Upper lobe of left lung (tissue), 6 donors: Measurements from ENCODE around the gene NBR1. TPM values are rescaled to one million over a fixed set of nuclear protein-coding genes. Genes with fewer than 3 reads are reported as not detected.
"Not testable (repeated sequence)": the region's sequence is repeated elsewhere in the genome, so short reads cannot be mapped to it uniquely, and the experiment has no call there.

Source experiments
- ATAC-seq, 2 donors: fragments of 200-7000 bp; cut with Tn5 transposase; one replicate each; pipeline ENCODE4 v1.9.1; 2022; ENCODE audit warnings: mild to moderate bottlenecking in 2 of 2, moderate library complexity in 2 of 2; ENCODE audit not compliant: low FRiP score in 2 of 2
- DNase-seq, 2 donors: peaks; one replicate each; pipeline ENCODE4 v3.0.0-alpha.2; 2019 to 2020
- H3K27ac ChIP-seq, 4 donors: fragments of 200-600 bp; sonication (generic); one replicate each; pipeline ENCODE4 v1.5.1; 2016 to 2019
- H3K27me3 ChIP-seq, 4 donors: fragments of 200-600 bp; sonication (generic); one replicate each; pipeline ENCODE4 v1.5.1; 2017 to 2019
- H3K36me3 ChIP-seq, 4 donors: fragments of 200-600 bp; sonication (generic); one replicate each; pipeline ENCODE4 v1.5.1; 2016 to 2019
- H3K4me1 ChIP-seq, 4 donors: fragments of 200-600 bp; sonication (generic); one replicate each; pipeline ENCODE4 v1.5.1; 2018 to 2019
- H3K4me3 ChIP-seq, 4 donors: fragments of 200-600 bp; sonication (generic); one replicate each; pipeline ENCODE4 v1.5.1; 2017 to 2019; ENCODE audit warnings: mild to moderate bottlenecking in 2 of 4, moderate library complexity in 1 of 4
- H3K9me3 ChIP-seq, 4 donors: fragments of 200-600 bp; sonication (generic); one replicate each; pipeline ENCODE4 v1.5.1; 2018 to 2019
- CTCF ChIP-seq, 6 experiments: fragments of 450-650 bp in 4 of 6; fragments of 200-600 bp in 2 of 6; sonication (generic) in 2 of 6; IDR thresholded peaks; one replicate each; pipeline ENCODE4 v1.5.1; 2016 to 2019; ENCODE audit warnings: antibody characterized with exemption in 6 of 6
- EP300 ChIP-seq, 4 donors: sonication (generic); formaldehyde crosslinking; IDR thresholded peaks; one replicate each; pipeline ENCODE4 v1.5.1; 2017; ENCODE audit warnings: antibody characterized with exemption in 4 of 4, control low read depth in 2 of 4
- POLR2A ChIP-seq, 4 donors: fragments of 450-650 bp; IDR thresholded peaks; one replicate each; pipeline ENCODE4 v1.5.1; 2016 to 2017; ENCODE audit warnings: antibody characterized with exemption in 4 of 4, mild to moderate bottlenecking in 2 of 4
- POLR2AphosphoS5 ChIP-seq, 2 donors: sonication (generic); formaldehyde crosslinking; IDR thresholded peaks; one replicate each; pipeline ENCODE4 v1.5.1; 2017; ENCODE audit warnings: antibody characterized with exemption in 2 of 2
- WGBS, 2 donors: methylation state at CpG; one replicate each; pipeline ENCODE4 v1.1.5; 2017 to 2018; 5-methylcytosine and 5-hydroxymethylcytosine counted together
- total RNA-seq, 6 donors: library from RNA; depleted of rRNA in 4 of 6; stranded (reverse); fragments of >200 nt in 4 of 6; gene quantifications; one replicate each; pipeline versions ENCODE4 v1.1.0 to v1.2.1, GENCODE V29; 2016 to 2021
- donor health status: DM: no; HTN: no; CAD: no; lungs with moderate emphysema.
- donor health status: DM: no; HTN: yes; CAD: no; lungs with severe emphysema.

The NBR1 gene
- total RNA-seq, 6 donors from 2014 or later = 52.4 to 95.5 (median 76.5) TPM

GRCh38 chr17:43183921-43184320 lies 12.9 kb downstream of the NBR1 start:
- WGBS, 2 donors = 94 to 96% methylated on average over 3 of the region's 3 CpGs
- Histone ChIP-seq H3K4me3 (no peak overlapping the region), H3K4me1 (no peaks in the 10 kb centered on the region), H3K9me3 (no peaks in the 10 kb centered on the region), H3K36me3 (peaks cover 43 to 87% (median 53%) of the 10 kb centered on the region in 4 donors), H3K27me3 (no peaks in the 10 kb centered on the region), H3K27ac (no peak overlapping the region)
- DNase-seq = no peak
- ATAC-seq = no peak
- no peak for TF ChIP-seq POLR2AphosphoS5 (IDR thresholded peaks at IDR 0.05)
- no peak for TF ChIP-seq EP300 (IDR thresholded peaks at IDR 0.05)
- no peak for TF ChIP-seq CTCF (IDR thresholded peaks at IDR 0.05)
- no peak for TF ChIP-seq POLR2A (IDR thresholded peaks at IDR 0.05)

GRCh38 chr17:43186656-43187055 lies 15.6 kb downstream of the NBR1 start:
- H3K36me3 ChIP-seq = peaks cover 47 to 88% (median 64%) of the 10 kb centered on the region in 4 donors
- 94 to 95% methylated on average over 5 of the region's 5 CpGs for WGBS, 2 donors
- ATAC-seq = not testable (repeated sequence)

GRCh38 chr17:43193251-43193650 lies 22.2 kb downstream of the NBR1 start:
- peaks cover 87 to 100% (median 96%) of the 10 kb centered on the region in 4 donors for H3K36me3 ChIP-seq
- no peak overlapping the region for H3K27ac ChIP-seq
- no peaks in the 10 kb centered on the region for H3K9me3 ChIP-seq
- no peak for DNase-seq
- H3K27me3 ChIP-seq = no peaks in the 10 kb centered on the region
- 98% methylated on average over 5 of the region's 5 CpGs for WGBS, 2 donors
- no peak for ATAC-seq
- TF ChIP-seq EP300 (IDR thresholded peaks at IDR 0.05) = no peak
- TF ChIP-seq CTCF (IDR thresholded peaks at IDR 0.05) = no peak
- TF ChIP-seq POLR2A (IDR thresholded peaks at IDR 0.05) = no peak
- no peak for TF ChIP-seq POLR2AphosphoS5 (IDR thresholded peaks at IDR 0.05)
- H3K4me3 ChIP-seq = no peak overlapping the region
- no peaks in the 10 kb centered on the region for H3K4me1 ChIP-seq

More at GRCh38 chr17:43186656-43187055, 15.6 kb downstream of the NBR1 start:
- not testable (repeated sequence) for H3K27ac ChIP-seq, H3K4me1 ChIP-seq, DNase-seq, H3K4me3 ChIP-seq, H3K9me3 ChIP-seq, H3K27me3 ChIP-seq

GRCh38 chr17:43199633-43200032 lies 28.6 kb downstream of the NBR1 start:
- WGBS, 2 donors = 93 to 96% methylated on average over 2 of the region's 2 CpGs
- no peaks in the 10 kb centered on the region for H3K4me1 ChIP-seq
- H3K36me3 ChIP-seq = peaks cover 84 to 100% (median 100%) of the 10 kb centered on the region in 4 donors
- DNase-seq (no peak), ATAC-seq (no peak)
- no peak overlapping the region for H3K4me3 ChIP-seq
- H3K27me3 ChIP-seq = no peaks in the 10 kb centered on the region
- no peak overlapping the region for H3K27ac ChIP-seq
- H3K9me3 ChIP-seq = no peaks in the 10 kb centered on the region
- TF ChIP-seq POLR2A (IDR thresholded peaks at IDR 0.05) (no peak), CTCF (IDR thresholded peaks at IDR 0.05) (no peak), POLR2AphosphoS5 (IDR thresholded peaks at IDR 0.05) (no peak), EP300 (IDR thresholded peaks at IDR 0.05) (no peak)

- WGBS, 2 donors = 84% methylated on average over 3 of the region's 4 CpGs
- no peak for TF ChIP-seq CTCF (IDR thresholded peaks at IDR 0.05)
- TF ChIP-seq POLR2AphosphoS5 (IDR thresholded peaks at IDR 0.05) = no peak
- no peak for TF ChIP-seq EP300 (IDR thresholded peaks at IDR 0.05)
- TF ChIP-seq POLR2A (IDR thresholded peaks at IDR 0.05) = no peak
- Histone ChIP-seq H3K27me3 (no peaks in the 10 kb centered on the region), H3K9me3 (no peaks in the 10 kb centered on the region), H3K4me3 (no peak overlapping the region), H3K4me1 (no peaks in the 10 kb centered on the region), H3K27ac (no peak overlapping the region), H3K36me3 (peaks cover 80 to 100% (median 100%) of the 10 kb centered on the region in 4 donors)
- DNase-seq = no peak
- ATAC-seq = no peak
Measured at GRCh38 chr17:43200127-43200526, 29.1 kb downstream of the NBR1 start.

- not testable (repeated sequence) for H3K4me1 ChIP-seq, H3K9me3 ChIP-seq, H3K27me3 ChIP-seq, ATAC-seq, H3K4me3 ChIP-seq, DNase-seq, H3K27ac ChIP-seq
- peaks cover 58 to 99% (median 83%) of the 10 kb centered on the region in 4 donors for H3K36me3 ChIP-seq
- WGBS, 2 donors = 91 to 100% methylated on average over 3 of the region's 3 CpGs
Measured at GRCh38 chr17:43203013-43203412, 32.0 kb downstream of the NBR1 start.
